ENCODE measurements around the gene CYP19A1. TPM values are rescaled to one million over a fixed set of nuclear protein-coding genes. Genes with fewer than 3 reads are reported as not detected.

CYP19A1 gene
- total RNA-seq, 1 donor from 2014 or later: not detected

DNA sequence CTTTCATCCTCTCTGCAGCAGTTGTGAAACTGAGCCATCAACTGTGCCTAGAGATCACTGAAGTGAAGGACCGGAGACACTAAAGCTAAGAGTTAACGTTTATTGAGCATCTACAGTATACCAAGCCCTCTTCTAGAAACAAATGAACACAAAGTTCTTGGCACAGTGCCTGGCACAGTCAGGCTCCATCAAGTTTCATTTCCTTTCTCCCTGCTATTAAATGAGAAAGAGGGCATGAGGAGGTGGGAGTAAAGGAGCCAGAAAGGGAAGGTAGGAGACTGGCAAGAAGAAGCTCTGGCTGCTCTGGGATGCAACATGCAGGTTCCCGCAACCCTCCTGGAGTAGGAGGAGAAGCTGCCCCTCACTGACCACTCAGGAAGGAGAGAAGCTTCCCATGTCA is 30.6 kb downstream of the CYP19A1 start:
- no peak for DNase-seq (ENCODE audit: low spot score)
- Histone ChIP-seq H3K9me3 (ENCODE audit: low read depth) (no peaks in the 10 kb centered on the region), H3K4me1 (no peaks in the 10 kb centered on the region), H3K27me3 (no peaks in the 10 kb centered on the region), H3K27ac (no peak overlapping the region), H3K79me2 (ENCODE audit: low read depth) (no peaks in the 10 kb centered on the region), H3F3A (ENCODE audit: low read depth) (no peaks in the 10 kb centered on the region), H3K4me2 (no peak overlapping the region), H2AFZ (replicated peaks) (no peak overlapping the region), H3K36me3 (no peaks in the 10 kb centered on the region), H3K4me3 (no peak overlapping the region), H4K20me1 (ENCODE audit: low read depth) (no peaks in the 10 kb centered on the region), H3K9ac (no peak overlapping the region)
- Mint-ChIP-seq H3K27ac (no peak overlapping the region), H3K9me3 (no peaks in the 10 kb centered on the region), H3K36me3 (no peaks in the 10 kb centered on the region), H3K4me1 (peaks cover 3% of the 10 kb centered on the region), H3K27me3 (ENCODE audit: insufficient read depth, low read depth) (no peaks in the 10 kb centered on the region), H3K4me3 (no peak overlapping the region)
- TF ChIP-seq CTCF (IDR thresholded peaks at IDR 0.05) (no peak), EZH2phosphoT487 (IDR thresholded peaks at IDR 0.05) (no peak), EZH2 (IDR thresholded peaks at IDR 0.05) (no peak)

DNA sequence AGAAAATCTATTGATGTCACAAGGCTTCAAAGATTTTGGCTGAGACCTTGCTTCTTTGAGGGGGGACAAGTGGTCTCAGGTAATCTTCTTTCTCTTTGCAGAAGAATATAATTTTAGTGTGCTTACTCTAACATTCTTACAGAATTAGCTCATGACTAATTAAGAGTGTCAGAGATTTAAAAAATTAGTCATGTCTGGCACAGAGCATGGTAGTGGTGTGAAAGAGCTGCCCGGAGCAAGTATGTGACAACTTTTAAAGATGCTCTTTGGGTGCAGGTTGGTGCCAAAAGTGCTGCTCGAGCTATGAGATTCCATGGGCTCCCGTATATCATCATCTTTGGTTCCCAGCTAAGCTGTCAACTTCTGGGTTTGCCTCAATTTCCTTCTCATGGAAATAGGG is 31.1 kb downstream of the CYP19A1 start:
- H3K27ac ChIP-seq: no peak overlapping the region
- H3K9ac ChIP-seq: no peak overlapping the region
- H3K4me3 ChIP-seq: no peak overlapping the region
- no peaks in the 10 kb centered on the region for H3K9me3 ChIP-seq (ENCODE audit: low read depth)
- H3K27me3 ChIP-seq: no peaks in the 10 kb centered on the region
- H3K4me1 Mint-ChIP-seq: no peaks in the 10 kb centered on the region
- H3K4me2 ChIP-seq: no peak overlapping the region
- H3K79me2 ChIP-seq (ENCODE audit: low read depth): no peaks in the 10 kb centered on the region
- no peaks in the 10 kb centered on the region for H3K9me3 Mint-ChIP-seq
- H3K27me3 Mint-ChIP-seq (ENCODE audit: insufficient read depth, low read depth): peaks cover 3% of the 10 kb centered on the region
- no peaks in the 10 kb centered on the region for H3F3A ChIP-seq (ENCODE audit: low read depth)
- H3K4me1 ChIP-seq: no peaks in the 10 kb centered on the region
- no peaks in the 10 kb centered on the region for H4K20me1 ChIP-seq (ENCODE audit: low read depth)
- no peak overlapping the region for H3K4me3 Mint-ChIP-seq
- no peaks in the 10 kb centered on the region for H3K36me3 ChIP-seq
- no peaks in the 10 kb centered on the region for H3K36me3 Mint-ChIP-seq
- DNase-seq (ENCODE audit: low spot score): no peak
- no peak overlapping the region for H3K27ac Mint-ChIP-seq
- TF ChIP-seq EZH2 (IDR thresholded peaks at IDR 0.05): no peak
- TF ChIP-seq CTCF (IDR thresholded peaks at IDR 0.05): no peak
- TF ChIP-seq EZH2phosphoT487 (IDR thresholded peaks at IDR 0.05): no peak
- no peak overlapping the region for H2AFZ ChIP-seq (replicated peaks)

DNA sequence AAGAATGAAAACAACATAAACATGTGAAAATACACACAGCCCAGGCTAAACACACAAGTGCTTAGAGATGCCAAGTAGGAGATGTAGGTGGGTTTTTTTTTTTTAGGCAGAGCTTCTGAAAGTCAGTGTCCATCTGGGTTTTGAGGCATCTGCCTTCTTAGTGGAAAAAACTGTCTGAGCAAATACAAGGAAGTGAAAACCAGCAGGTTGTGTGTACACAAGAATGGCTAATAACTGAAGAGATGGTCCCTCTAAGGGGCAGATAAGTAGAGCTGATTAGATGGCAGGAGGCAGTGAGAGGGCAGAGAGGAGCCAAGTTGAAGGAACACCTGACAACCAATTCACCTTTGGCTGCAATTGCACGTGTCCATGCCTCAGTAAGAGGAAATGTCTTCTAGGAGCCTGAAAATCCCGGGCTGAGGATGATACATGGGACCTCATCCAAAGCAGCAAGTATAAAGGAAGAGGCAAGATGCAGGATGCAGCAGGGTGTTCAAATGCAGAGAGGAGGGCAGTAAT is 34.9 kb downstream of the CYP19A1 start:
- peaks cover 12% of the 10 kb centered on the region for H3K4me1 ChIP-seq
- no peaks in the 10 kb centered on the region for H3K36me3 ChIP-seq
- no peak overlapping the region for H3K27ac ChIP-seq
- no peak for DNase-seq (ENCODE audit: low spot score)
- H4K20me1 ChIP-seq (ENCODE audit: low read depth): no peaks in the 10 kb centered on the region
- no peaks in the 10 kb centered on the region for H3K79me2 ChIP-seq (ENCODE audit: low read depth)
- H3K4me1 Mint-ChIP-seq: peaks cover 13% of the 10 kb centered on the region
- peaks cover 4% of the 10 kb centered on the region for H3K27me3 Mint-ChIP-seq (ENCODE audit: insufficient read depth, low read depth)
- H3K4me3 Mint-ChIP-seq: no peak overlapping the region
- no peak for TF ChIP-seq EZH2phosphoT487 (IDR thresholded peaks at IDR 0.05)
- no peak for TF ChIP-seq EZH2 (IDR thresholded peaks at IDR 0.05)
- no peaks in the 10 kb centered on the region for H3F3A ChIP-seq (ENCODE audit: low read depth)
- no peaks in the 10 kb centered on the region for H3K27me3 ChIP-seq
- no peak overlapping the region for H3K27ac Mint-ChIP-seq
- H3K9me3 Mint-ChIP-seq: no peaks in the 10 kb centered on the region
- H2AFZ ChIP-seq (replicated peaks): no peak overlapping the region
- no peaks in the 10 kb centered on the region for H3K9me3 ChIP-seq (ENCODE audit: low read depth)
- H3K4me3 ChIP-seq: no peak overlapping the region
- H3K4me2 ChIP-seq: no peak overlapping the region
- H3K36me3 Mint-ChIP-seq: no peaks in the 10 kb centered on the region
- no peak overlapping the region for H3K9ac ChIP-seq

DNA sequence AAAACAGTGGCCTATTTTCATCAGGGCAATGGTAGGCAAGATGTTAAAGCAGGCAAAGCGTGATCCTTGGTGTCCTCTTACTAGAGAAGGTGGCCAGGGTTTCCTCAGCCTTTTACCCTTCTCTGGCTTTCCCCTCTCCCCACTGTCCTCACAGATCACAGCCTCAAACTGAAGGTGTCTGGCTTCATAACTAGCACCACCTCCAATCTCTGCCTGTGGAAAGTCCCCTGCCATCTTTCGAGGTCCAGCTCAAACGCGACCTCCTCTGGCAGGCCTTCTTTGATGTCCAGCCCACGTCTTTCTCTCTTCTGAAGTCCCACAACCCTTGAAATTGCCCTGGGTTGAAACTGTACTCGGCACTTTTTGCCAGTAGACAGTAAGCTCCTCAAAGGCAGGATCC is 35.9 kb downstream of the CYP19A1 start:
- peaks cover 14% of the 10 kb centered on the region for H3K4me1 ChIP-seq

More for the DNA sequence above, 35.9 kb downstream of the CYP19A1 start:
- H3K4me2 ChIP-seq: no peak overlapping the region
- H3K9ac ChIP-seq: no peak overlapping the region
- H2AFZ ChIP-seq (replicated peaks): no peak overlapping the region
- H3K27ac ChIP-seq: no peak overlapping the region
- H3K9me3 ChIP-seq (ENCODE audit: low read depth): no peaks in the 10 kb centered on the region
- H3K36me3 ChIP-seq: no peaks in the 10 kb centered on the region
- no peaks in the 10 kb centered on the region for H3K36me3 Mint-ChIP-seq
- no peak overlapping the region for H3K4me3 ChIP-seq
- no peaks in the 10 kb centered on the region for H4K20me1 ChIP-seq (ENCODE audit: low read depth)
- no peaks in the 10 kb centered on the region for H3K79me2 ChIP-seq (ENCODE audit: low read depth)
- no peaks in the 10 kb centered on the region for H3F3A ChIP-seq (ENCODE audit: low read depth)
- peaks cover 13% of the 10 kb centered on the region for H3K4me1 Mint-ChIP-seq
- no peak for TF ChIP-seq EZH2phosphoT487 (IDR thresholded peaks at IDR 0.05)
- TF ChIP-seq CTCF (IDR thresholded peaks at IDR 0.05): no peak
- no peak for TF ChIP-seq EZH2 (IDR thresholded peaks at IDR 0.05)
- H3K9me3 Mint-ChIP-seq: no peaks in the 10 kb centered on the region
- DNase-seq (ENCODE audit: low spot score): no peak
- no peak overlapping the region for H3K27ac Mint-ChIP-seq
- H3K4me3 Mint-ChIP-seq: no peak overlapping the region
- no peaks in the 10 kb centered on the region for H3K27me3 ChIP-seq
- H3K27me3 Mint-ChIP-seq (ENCODE audit: insufficient read depth, low read depth): peaks cover 4% of the 10 kb centered on the region
